OCI-LY3 (cell line): Measurements from ENCODE around the gene GCK.

Source experiments
- H2AFZ ChIP-seq: fragments of 200-600, 300-600 bp; shearing (Covaris generic); 2 replicates; pipeline ENCODE4 v1.6.0; 2014; ENCODE audit warnings: antibody characterized with exemption, low read depth, low read length
- H3K27ac ChIP-seq: fragments of 200-600, 300-600 bp; sonication (generic); 2 replicates; pipeline ENCODE4 v1.5.1; 2014; ENCODE audit warnings: mild to moderate bottlenecking, low read length, moderate library complexity, mixed read lengths
- H3K27me3 ChIP-seq: fragments of 200-600, 300-600 bp; sonication (generic); 2 replicates; pipeline ENCODE4 v1.6.1; 2014; ENCODE audit warnings: low read depth, low read length, mixed read lengths
- H3K36me3 ChIP-seq: fragments of 200-600, 300-600 bp; sonication (generic); replicated peaks from 2 replicates; pipeline ENCODE3; 2014; ENCODE audit warnings: low read depth, low read length, mixed read lengths
- H3K4me1 ChIP-seq: fragments of 300-600, 200-600 bp; sonication (generic); 2 replicates; pipeline ENCODE4 v1.6.1; 2014; ENCODE audit warnings: low read length, mixed read lengths
- H3K4me2 ChIP-seq: fragments of 200-600, 300-600 bp; sonication (generic); 2 replicates; pipeline ENCODE4 v1.6.1; 2014; ENCODE audit warnings: low read length, mixed read lengths
- H3K4me3 ChIP-seq: fragments of 300-600, 200-600 bp; sonication (generic); 2 replicates; pipeline ENCODE4 v1.5.1; 2014; ENCODE audit warnings: antibody characterized with exemption, mild to moderate bottlenecking, low read length, moderate library complexity
- H3K79me2 ChIP-seq: fragments of 300-600, 200-600 bp; shearing (Covaris generic); 2 replicates; pipeline ENCODE4 v1.6.1; 2014; ENCODE audit warnings: mild to moderate bottlenecking, low read length, mixed read lengths
- H3K9ac ChIP-seq: fragments of 300-600, 200-600 bp; shearing (Covaris generic); 2 replicates; pipeline ENCODE4 v1.6.0; 2014; ENCODE audit warnings: mild to moderate bottlenecking, low read length, moderate library complexity
- H3K9me3 ChIP-seq: fragments of 200-600, 300-600 bp; shearing (Covaris generic); 2 replicates; pipeline ENCODE4 v1.6.1; 2014; ENCODE audit warnings: low read length, mixed read lengths; ENCODE audit not compliant: insufficient read depth
- H4K20me1 ChIP-seq: fragments of 200-600, 300-600 bp; sonication (generic); 2 replicates; pipeline ENCODE4 v1.6.1; 2016; ENCODE audit warnings: low read length, mixed read lengths; ENCODE audit not compliant: insufficient read depth
- EZH2phosphoT487 ChIP-seq: fragments of 200-600 bp; shearing (Covaris generic); IDR thresholded peaks from 2 replicates; pipeline ENCODE4 v1.6.1; 2018; ENCODE audit warnings: antibody characterized with exemption, mixed run types, low read depth
- TF ChIP-seq, protein P1 (sequence below): fragments of 200-600, 300-600 bp; sonication (generic); IDR thresholded peaks from 2 replicates; pipeline ENCODE4 v1.5.1; 2014; ENCODE audit warnings: antibody characterized with exemption, low read length, low read depth

GCK gene

DNA sequence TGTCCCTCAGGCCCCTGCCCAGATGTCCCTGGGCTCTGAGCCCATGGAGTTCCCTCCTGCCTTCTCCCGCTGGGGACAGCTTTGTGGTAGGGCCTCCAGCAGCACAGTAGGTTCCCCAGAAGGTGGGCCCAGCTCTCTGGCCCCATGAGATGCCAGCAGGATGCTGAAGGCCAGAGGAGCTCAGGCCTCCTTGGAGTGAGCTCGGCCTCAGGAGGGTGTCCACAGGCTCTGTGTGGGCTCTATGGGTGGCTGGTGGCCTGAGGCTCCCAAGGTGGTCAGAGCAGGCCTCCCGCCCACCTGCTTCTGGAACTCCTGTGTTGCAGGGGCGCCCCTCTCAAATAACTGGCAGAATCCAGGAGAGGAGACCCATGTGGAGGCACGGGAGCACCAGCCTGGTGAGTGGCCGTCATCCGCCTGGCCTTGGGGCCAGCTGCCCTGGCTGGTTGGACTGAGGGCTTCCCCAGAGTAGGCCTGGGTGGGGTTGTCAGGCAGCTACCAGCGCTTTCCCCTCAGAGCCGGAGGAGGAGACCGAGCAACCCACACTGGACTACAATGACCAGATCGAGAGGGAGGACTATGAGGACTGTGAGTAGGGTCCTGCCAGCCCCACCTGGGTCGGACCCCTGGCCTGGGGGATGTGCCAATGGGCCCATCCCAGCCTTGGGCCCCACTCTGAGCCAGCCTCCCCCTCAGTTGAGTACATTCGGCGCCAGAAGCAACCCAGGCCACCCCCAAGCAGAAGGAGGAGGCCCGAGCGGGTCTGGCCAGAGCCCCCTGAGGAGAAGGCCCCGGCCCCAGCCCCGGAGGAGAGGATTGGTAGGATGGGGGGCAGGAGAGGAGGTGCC, 81.9 kb downstream of the GCK start:
- TF ChIP-seq, protein P1, sequence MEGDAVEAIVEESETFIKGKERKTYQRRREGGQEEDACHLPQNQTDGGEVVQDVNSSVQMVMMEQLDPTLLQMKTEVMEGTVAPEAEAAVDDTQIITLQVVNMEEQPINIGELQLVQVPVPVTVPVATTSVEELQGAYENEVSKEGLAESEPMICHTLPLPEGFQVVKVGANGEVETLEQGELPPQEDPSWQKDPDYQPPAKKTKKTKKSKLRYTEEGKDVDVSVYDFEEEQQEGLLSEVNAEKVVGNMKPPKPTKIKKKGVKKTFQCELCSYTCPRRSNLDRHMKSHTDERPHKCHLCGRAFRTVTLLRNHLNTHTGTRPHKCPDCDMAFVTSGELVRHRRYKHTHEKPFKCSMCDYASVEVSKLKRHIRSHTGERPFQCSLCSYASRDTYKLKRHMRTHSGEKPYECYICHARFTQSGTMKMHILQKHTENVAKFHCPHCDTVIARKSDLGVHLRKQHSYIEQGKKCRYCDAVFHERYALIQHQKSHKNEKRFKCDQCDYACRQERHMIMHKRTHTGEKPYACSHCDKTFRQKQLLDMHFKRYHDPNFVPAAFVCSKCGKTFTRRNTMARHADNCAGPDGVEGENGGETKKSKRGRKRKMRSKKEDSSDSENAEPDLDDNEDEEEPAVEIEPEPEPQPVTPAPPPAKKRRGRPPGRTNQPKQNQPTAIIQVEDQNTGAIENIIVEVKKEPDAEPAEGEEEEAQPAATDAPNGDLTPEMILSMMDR = no peak
- no peak for TF ChIP-seq EZH2phosphoT487
- no peak overlapping the region for H3K4me2 ChIP-seq
- H3K36me3 ChIP-seq = no peaks in the 10 kb centered on the region
- no peaks in the 10 kb centered on the region for H3K27me3 ChIP-seq
- no peak overlapping the region for H3K4me3 ChIP-seq
- no peak overlapping the region for H3K27ac ChIP-seq
- no peak overlapping the region for H3K9ac ChIP-seq
- no peaks in the 10 kb centered on the region for H4K20me1 ChIP-seq
- H3K9me3 ChIP-seq = no peaks in the 10 kb centered on the region
- no peaks in the 10 kb centered on the region for H3K79me2 ChIP-seq
- H2AFZ ChIP-seq = no peak overlapping the region
- H3K4me1 ChIP-seq = 0 out of 2 replicates have a peak, but pooled peaks cover 5% of the 10 kb centered on the region

DNA sequence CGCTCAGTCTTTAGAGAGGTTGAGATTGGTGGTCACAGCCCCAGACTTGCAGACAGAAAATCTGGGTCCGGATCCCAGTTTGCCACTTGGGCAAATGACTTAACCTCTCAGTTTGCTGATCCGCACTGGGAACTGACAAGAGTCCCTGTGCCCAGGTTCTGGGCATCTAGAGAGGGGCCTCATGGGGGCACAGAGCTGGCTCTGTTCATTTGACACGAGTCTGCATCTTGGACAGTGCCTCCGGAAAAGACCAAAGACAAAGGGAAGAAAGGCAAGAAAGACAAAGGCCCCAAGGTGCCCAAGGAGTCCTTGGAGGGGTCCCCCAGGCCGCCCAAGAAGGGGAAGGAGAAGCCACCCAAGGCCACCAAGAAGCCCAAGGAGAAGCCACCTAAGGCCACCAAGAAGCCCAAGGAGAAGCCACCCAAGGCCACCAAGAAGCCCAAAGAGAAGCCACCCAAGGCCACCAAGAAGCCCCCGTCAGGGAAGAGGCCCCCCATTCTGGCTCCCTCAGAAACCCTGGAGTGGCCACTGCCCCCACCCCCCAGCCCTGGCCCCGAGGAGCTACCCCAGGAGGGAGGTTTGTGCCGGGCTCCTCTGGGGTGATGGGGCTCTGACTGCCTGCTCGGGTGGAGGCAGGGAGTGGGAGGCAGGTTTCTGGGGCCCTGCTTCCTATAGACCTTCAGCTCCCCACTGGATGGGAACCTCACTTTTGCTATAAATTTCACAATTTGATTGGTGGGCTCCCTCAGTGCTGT, 82.8 kb downstream of the GCK start:
- H3K4me1 ChIP-seq = 0 out of 2 replicates have a peak, but pooled peaks cover 5% of the 10 kb centered on the region
- no peaks in the 10 kb centered on the region for H3K79me2 ChIP-seq
- no peaks in the 10 kb centered on the region for H4K20me1 ChIP-seq
- no peaks in the 10 kb centered on the region for H3K9me3 ChIP-seq
- H3K9ac ChIP-seq = no peak overlapping the region
- H3K4me2 ChIP-seq = no peak overlapping the region
- no peaks in the 10 kb centered on the region for H3K36me3 ChIP-seq
- H3K27ac ChIP-seq = no peak overlapping the region
- H2AFZ ChIP-seq = no peak overlapping the region
- no peak overlapping the region for H3K4me3 ChIP-seq
- no peaks in the 10 kb centered on the region for H3K27me3 ChIP-seq
- TF ChIP-seq, protein P1 = no peak
- no peak for TF ChIP-seq EZH2phosphoT487

DNA sequence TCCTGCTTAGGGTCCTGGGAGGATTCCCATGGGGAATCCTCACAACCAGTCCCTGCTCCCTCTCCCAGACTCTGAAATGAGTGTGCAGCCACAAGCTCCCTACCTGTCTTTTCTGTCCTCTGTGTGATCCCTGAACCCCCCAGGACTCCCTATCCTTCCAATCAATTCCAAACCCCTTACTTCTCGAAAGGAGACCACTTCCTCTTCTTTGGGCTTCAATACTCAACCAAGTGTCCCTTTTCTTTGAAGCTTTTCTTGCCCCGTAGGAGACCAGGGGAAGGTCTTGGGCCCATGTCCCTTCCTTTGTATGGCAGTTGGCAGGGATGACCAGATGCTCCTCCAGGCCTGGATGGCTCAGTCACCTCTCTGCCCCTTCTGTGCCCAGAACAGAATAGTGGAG, 83.4 kb downstream of the GCK start:
- H3K9ac ChIP-seq = no peak overlapping the region
- H3K4me2 ChIP-seq = no peak overlapping the region
- H3K4me1 ChIP-seq = peaks cover 11% of the 10 kb centered on the region
- no peak overlapping the region for H3K27ac ChIP-seq
- no peaks in the 10 kb centered on the region for H4K20me1 ChIP-seq
- no peaks in the 10 kb centered on the region for H3K79me2 ChIP-seq
- no peaks in the 10 kb centered on the region for H3K27me3 ChIP-seq
- H3K9me3 ChIP-seq = no peaks in the 10 kb centered on the region
- no peaks in the 10 kb centered on the region for H3K36me3 ChIP-seq
- H3K4me3 ChIP-seq = no peak overlapping the region
- no peak overlapping the region for H2AFZ ChIP-seq
- TF ChIP-seq, protein P1 = no peak
- no peak for TF ChIP-seq EZH2phosphoT487
